Mucosa of stomach (tissue), 1 donor: Measurements from ENCODE around the gene ATP6V0E1.

ENCODE experiments used
- H3K27me3 ChIP-seq: one replicate; pipeline ENCODE4 v1.7.0; 2013; ENCODE audit warnings: mild to moderate bottlenecking, low read length; ENCODE audit not compliant: control insufficient read depth, insufficient read depth
- H3K36me3 ChIP-seq: one replicate; pipeline ENCODE4 v1.7.0; 2013; ENCODE audit warnings: low read length; ENCODE audit not compliant: control insufficient read depth, insufficient read depth
- H3K4me1 ChIP-seq: one replicate; pipeline ENCODE4 v1.7.0; 2013; ENCODE audit warnings: mild to moderate bottlenecking, low read length; ENCODE audit not compliant: control insufficient read depth, insufficient read depth
- H3K4me3 ChIP-seq: one replicate; pipeline ENCODE4 v1.7.0; 2013; ENCODE audit warnings: low read length
- H3K9ac ChIP-seq: one replicate; pipeline ENCODE4 v1.7.0; 2013; ENCODE audit warnings: mild to moderate bottlenecking, low read length, moderate library complexity
- H3K9me3 ChIP-seq: one replicate; pipeline ENCODE4 v1.7.0; 2013; ENCODE audit warnings: mild to moderate bottlenecking, low read length, moderate library complexity; ENCODE audit not compliant: control insufficient read depth
- donor health status: Pancreatic carcinoma.

The ATP6V0E1 gene

GRCh38 chr5:172959824-172960799 is 23.5 kb upstream of the ATP6V0E1 start:
- Histone ChIP-seq H3K4me3 (peak overlapping the region; percentile 82), H3K9ac (peak overlapping the region; percentile 88), H3K27me3 (no peaks in the 10 kb centered on the region), H3K36me3 (no peaks in the 10 kb centered on the region), H3K4me1 (peaks cover 3% of the 10 kb centered on the region), H3K9me3 (no peaks in the 10 kb centered on the region)

DNA sequence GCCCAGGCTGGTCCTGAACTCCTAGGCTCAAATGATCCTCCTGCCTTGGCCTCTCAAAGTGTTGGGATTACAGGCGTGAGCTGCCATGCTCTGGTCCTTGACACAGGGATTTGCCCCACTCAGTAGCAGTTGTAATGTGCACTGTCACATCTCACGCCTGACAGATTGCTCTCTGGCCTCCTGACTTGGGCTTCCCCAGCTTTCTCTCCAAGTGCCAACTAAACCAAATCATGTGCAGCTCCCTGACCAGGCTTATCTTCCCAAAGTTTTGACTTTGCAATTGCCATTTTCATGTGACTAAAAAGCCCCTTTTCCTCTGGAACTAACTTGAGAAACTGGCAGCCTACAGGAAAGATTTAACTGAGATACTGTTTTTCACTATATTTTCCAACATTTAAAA is 13.7 kb upstream of the ATP6V0E1 start:
- Histone ChIP-seq H3K36me3 (no peaks in the 10 kb centered on the region), H3K27me3 (no peaks in the 10 kb centered on the region), H3K4me1 (no peaks in the 10 kb centered on the region), H3K4me3 (no peak overlapping the region), H3K9me3 (no peaks in the 10 kb centered on the region), H3K9ac (no peak overlapping the region)

- H3K36me3 ChIP-seq, result no peaks in the 10 kb centered on the region
- no peak overlapping the region for H3K4me3 ChIP-seq
- H3K9ac ChIP-seq, result no peak overlapping the region
- no peaks in the 10 kb centered on the region for H3K27me3 ChIP-seq
- H3K4me1 ChIP-seq, result no peaks in the 10 kb centered on the region
- no peaks in the 10 kb centered on the region for H3K9me3 ChIP-seq
Observed at GRCh38 chr5:172971482-172971881, 12.1 kb upstream of the ATP6V0E1 start.

GRCh38 chr5:172972552-172972951 is 11.0 kb upstream of the ATP6V0E1 start:
- Histone ChIP-seq H3K4me1 (no peaks in the 10 kb centered on the region), H3K4me3 (no peak overlapping the region), H3K9ac (no peak overlapping the region), H3K9me3 (no peaks in the 10 kb centered on the region), H3K36me3 (no peaks in the 10 kb centered on the region), H3K27me3 (no peaks in the 10 kb centered on the region)

DNA sequence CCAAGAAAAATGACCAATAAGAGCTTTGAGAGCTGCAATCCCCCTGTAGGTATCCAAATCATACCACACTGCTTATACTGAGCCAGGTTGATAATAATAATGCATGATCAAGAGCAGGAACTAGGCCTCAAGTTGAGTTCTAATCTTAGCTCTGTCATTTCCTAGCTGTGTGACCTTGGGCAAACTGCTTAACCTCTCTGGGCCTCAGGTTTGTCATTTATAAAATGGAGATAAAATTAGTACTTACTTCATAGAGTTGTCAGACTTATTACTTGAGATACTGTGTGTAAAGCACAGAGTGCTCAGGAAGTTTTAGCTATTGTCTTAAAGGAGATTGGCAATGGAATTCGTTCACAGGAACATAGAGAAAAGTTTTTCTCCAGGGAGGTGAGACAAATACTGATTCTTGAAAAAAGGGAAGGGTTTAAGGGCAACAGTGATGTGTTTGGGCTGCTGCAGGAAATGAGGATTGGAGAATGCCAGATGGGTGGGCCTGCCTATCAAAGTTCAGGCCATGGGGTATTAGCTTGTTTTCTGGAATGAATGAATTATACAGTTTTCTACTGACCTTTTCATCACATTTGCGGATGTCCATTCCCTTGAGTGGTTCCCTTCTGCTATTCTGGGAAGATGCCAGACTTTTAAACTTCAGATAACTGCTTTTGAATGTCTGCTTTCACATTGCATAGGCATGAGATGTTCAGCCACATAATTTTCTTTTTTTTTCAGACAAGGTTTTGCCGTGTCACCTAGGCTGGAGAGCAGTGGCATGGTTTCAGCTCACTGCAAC is 10.2 kb upstream of the ATP6V0E1 start:
- Histone ChIP-seq H3K27me3 (no peaks in the 10 kb centered on the region), H3K9ac (no peak overlapping the region), H3K4me3 (no peak overlapping the region), H3K4me1 (no peaks in the 10 kb centered on the region), H3K9me3 (no peaks in the 10 kb centered on the region), H3K36me3 (no peaks in the 10 kb centered on the region)

DNA sequence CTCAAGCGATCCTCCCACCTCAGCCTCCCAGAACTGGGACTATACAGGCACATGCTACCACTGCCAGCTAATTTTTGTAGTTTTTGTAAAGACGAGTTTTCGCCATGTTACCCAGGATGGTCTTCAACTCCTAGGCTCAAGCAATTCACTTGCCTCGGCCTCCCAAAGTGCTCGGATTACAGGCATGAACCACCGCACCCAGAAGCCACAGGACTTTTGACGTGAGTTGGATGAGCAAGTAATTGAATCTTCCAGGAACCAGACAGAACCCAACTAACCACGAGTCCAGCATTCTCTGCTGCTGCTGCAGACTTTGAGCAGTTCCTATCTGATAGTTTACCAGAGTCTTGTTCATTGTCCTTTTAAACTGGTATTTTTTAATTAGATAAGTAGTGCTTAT is 9.6 kb upstream of the ATP6V0E1 start:
- Histone ChIP-seq H3K36me3 (no peaks in the 10 kb centered on the region), H3K27me3 (no peaks in the 10 kb centered on the region), H3K9me3 (no peaks in the 10 kb centered on the region), H3K4me3 (no peak overlapping the region), H3K9ac (no peak overlapping the region), H3K4me1 (no peaks in the 10 kb centered on the region)

- Histone ChIP-seq H3K4me1 (no peaks in the 10 kb centered on the region), H3K4me3 (no peak overlapping the region), H3K27me3 (no peaks in the 10 kb centered on the region), H3K9ac (no peak overlapping the region), H3K9me3 (no peaks in the 10 kb centered on the region), H3K36me3 (no peaks in the 10 kb centered on the region)
Observed at GRCh38 chr5:172975289-172975688, 8.3 kb upstream of the ATP6V0E1 start.

GRCh38 chr5:172979778-172980177 is 3.8 kb upstream of the ATP6V0E1 start:
- Histone ChIP-seq H3K4me1 (no peaks in the 10 kb centered on the region), H3K9ac (no peak overlapping the region), H3K27me3 (no peaks in the 10 kb centered on the region), H3K36me3 (no peaks in the 10 kb centered on the region), H3K4me3 (no peak overlapping the region), H3K9me3 (no peaks in the 10 kb centered on the region)

DNA sequence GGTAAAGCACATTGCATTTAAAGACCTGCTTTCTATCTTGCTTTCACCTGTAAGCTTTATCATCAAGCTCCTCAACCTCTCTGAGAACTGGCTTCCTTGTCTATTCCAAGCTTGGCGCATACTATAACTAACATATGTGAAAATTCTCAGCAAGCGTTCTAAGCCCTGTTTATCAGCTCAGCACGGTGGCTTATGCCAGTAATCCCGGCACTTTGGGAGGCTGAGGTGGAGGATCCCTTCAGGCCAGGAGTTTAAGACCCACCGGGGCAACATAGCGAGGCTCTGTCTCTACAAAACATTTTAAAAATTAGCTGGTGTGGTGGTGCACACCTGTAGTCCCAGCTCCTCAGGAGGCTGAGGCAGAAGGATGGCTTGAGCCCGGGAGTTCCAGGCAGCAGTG is 1.6 kb upstream of the ATP6V0E1 start:
- no peaks in the 10 kb centered on the region for H3K27me3 ChIP-seq
- H3K9me3 ChIP-seq, result no peaks in the 10 kb centered on the region
- peaks cover 10% of the 10 kb centered on the region for H3K4me1 ChIP-seq
- H3K4me3 ChIP-seq, result no peak overlapping the region
- no peak overlapping the region for H3K9ac ChIP-seq
- H3K36me3 ChIP-seq, result no peaks in the 10 kb centered on the region

DNA sequence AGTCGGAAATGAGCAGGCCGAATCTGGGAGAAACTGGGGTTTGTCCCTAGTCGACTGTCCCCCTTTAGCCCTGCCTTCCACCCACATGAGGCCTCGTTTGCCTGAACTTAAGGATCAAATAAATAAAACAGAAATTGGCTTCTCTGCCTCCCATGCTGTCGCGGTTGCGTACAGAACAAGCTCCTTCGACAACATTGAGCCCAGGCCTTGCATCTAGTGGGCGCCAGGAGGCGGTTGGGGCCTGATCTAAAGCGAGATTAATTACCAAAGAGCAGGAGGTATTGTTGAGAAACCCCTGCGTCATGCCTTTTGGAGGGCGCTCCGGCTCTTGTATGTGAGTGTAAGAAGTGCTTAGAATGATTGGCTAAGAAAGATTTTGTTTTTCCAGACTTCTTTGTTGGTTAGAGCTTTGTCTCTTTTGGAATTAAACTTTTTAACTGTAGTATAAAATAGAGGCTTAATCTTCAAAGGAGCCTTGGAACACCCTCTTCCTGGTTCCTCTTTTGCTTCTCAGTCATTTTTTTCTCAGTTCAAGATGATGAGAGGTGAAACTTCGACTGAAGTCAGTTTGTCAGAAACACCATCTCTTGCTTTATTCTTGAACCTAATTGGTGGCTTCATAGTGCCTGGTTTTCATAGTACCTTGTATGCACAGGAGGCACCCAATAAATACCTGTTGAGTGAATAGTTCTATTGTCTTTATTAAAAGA is 828 bp downstream of the ATP6V0E1 start:
- H3K9me3 ChIP-seq, result no peaks in the 10 kb centered on the region
- peak overlapping the region; percentile 90 for H3K4me3 ChIP-seq
- H3K36me3 ChIP-seq, result no peaks in the 10 kb centered on the region
- H3K4me1 ChIP-seq, result peaks cover 10% of the 10 kb centered on the region
- H3K27me3 ChIP-seq, result no peaks in the 10 kb centered on the region
- peak overlapping the region; percentile 99 for H3K9ac ChIP-seq

DNA sequence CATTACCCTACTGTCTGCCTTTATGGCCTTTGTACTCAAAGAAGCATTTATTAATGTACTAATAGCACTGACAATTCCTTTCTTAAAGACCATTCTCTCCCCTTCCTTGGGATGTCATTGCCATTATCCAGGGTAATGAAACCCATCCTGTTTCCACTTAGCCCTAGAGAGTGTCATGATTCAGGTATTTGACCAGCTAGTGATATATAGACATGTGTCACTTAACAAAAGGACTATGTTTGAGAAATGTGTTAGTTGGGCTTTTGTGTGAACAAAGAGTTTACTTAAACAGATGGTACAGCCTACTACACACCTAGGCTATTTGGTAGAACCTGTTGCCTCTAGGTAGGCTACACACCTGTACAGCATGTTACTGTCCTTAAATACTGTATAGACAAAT is 2.0 kb downstream of the ATP6V0E1 start:
- Histone ChIP-seq H3K36me3 (no peaks in the 10 kb centered on the region), H3K27me3 (no peaks in the 10 kb centered on the region), H3K4me1 (peaks cover 10% of the 10 kb centered on the region), H3K4me3 (no peak overlapping the region), H3K9me3 (no peaks in the 10 kb centered on the region), H3K9ac (no peak overlapping the region)

DNA sequence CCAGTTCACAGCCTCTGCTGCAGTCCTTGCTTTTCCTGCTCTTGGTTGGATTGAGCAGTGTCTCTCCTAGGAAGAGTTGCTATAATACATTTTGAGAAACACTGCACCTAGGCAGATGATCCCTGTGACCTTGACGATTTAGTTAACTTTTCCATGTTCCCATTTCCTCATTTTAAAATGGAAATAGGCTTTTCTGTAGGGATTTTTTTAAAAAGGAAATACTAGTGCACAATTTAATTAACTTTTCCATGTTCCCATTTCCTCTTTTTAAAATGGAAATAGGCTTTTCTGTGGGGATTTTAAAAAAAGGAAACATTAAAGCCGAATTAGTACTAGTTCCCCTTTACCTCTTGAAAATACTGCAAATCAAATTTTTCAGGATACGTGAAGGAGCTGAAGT is 4.7 kb downstream of the ATP6V0E1 start:
- no peaks in the 10 kb centered on the region for H3K36me3 ChIP-seq
- no peaks in the 10 kb centered on the region for H3K27me3 ChIP-seq
- peaks cover 10% of the 10 kb centered on the region for H3K4me1 ChIP-seq
- H3K9me3 ChIP-seq, result no peaks in the 10 kb centered on the region
- no peak overlapping the region for H3K4me3 ChIP-seq
- no peak overlapping the region for H3K9ac ChIP-seq
